Mammary epithelial cell (primary cell): Measurements from ENCODE around the gene TMEM178A.

Source experiments
- CTCF ChIP-seq, 2 donors: IDR thresholded peaks in 1 of 2; conservative IDR thresholded peaks in 1 of 2; 2 replicates each; pipeline ENCODE4 v1.5.1; 2011 to 2012; ENCODE audit warnings: inconsistent platforms in 2 of 2, low read length in 2 of 2, mild to moderate bottlenecking in 2 of 2, control low read depth in 1 of 2, low read depth in 1 of 2; ENCODE audit not compliant: insufficient read depth in 1 of 2; ENCODE audit errors: extremely low read depth in 1 of 2
- EZH2 ChIP-seq: IDR thresholded peaks from 2 replicates; pipeline ENCODE4 v1.6.1; 2012; ENCODE audit warnings: low read length, inconsistent platforms, borderline replicate concordance

DNA sequence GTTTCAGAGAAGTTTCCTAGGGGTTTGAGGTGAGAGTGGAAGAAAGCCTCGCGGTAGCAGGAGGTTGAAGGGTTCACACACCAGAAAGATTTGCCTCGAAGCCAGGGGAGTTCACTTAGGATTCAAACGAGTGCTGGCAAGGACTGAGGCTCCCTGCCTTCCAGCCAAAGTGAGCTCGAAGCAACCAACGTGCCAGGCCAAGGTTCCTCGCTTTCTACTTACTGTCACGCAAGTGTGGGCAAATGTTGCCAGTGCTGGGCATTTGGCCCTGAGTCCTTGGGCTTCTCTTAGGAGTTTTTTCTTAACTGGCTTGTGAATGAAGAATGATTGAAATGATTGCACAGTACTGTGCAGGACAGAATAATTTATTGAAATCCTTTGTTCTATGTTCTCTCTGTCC, 53.6 kb downstream of the TMEM178A start:
- TF ChIP-seq CTCF (conservative IDR thresholded peaks at IDR 0.05 in 1 of 2, IDR thresholded peaks at IDR 0.05 in 1 of 2; ENCODE audit: extremely low read depth in 1 of 2, insufficient read depth in 1 of 2, low read depth in 1 of 2, low read length in 2 of 2), result no peak
- TF ChIP-seq EZH2, result no peak
